ENCODE measurements around the gene RGS9BP.

DNA sequence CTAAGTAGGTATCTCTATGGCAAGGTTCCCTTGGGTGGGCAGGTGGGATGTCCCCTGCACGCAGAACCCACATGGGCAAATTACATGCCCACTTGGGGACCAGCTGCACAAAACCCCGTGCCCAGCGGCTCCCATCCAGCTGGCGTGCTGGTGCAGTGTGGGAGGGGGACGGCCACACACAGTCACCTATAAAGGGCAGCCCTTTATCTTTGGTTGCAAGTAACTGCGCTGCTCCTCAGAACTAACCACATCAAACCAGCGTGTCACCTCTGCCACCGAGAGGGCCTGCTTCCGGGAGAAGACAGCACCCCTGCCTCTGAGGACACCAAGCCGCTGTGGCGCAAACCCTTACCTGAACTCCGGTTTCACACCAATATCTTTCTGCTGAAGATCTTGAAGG lies 32.9 kb upstream of the RGS9BP start:
- TF ChIP-seq, protein P1, sequence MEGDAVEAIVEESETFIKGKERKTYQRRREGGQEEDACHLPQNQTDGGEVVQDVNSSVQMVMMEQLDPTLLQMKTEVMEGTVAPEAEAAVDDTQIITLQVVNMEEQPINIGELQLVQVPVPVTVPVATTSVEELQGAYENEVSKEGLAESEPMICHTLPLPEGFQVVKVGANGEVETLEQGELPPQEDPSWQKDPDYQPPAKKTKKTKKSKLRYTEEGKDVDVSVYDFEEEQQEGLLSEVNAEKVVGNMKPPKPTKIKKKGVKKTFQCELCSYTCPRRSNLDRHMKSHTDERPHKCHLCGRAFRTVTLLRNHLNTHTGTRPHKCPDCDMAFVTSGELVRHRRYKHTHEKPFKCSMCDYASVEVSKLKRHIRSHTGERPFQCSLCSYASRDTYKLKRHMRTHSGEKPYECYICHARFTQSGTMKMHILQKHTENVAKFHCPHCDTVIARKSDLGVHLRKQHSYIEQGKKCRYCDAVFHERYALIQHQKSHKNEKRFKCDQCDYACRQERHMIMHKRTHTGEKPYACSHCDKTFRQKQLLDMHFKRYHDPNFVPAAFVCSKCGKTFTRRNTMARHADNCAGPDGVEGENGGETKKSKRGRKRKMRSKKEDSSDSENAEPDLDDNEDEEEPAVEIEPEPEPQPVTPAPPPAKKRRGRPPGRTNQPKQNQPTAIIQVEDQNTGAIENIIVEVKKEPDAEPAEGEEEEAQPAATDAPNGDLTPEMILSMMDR (IDR thresholded peaks at IDR 0.05): no peak
- no peak for TF ChIP-seq EP300 (IDR thresholded peaks at IDR 0.05)

Measured in tibial nerve (tissue), 4 donors.